ENCODE data around the gene HECTD1.
"Not testable (repeated sequence)": the region's sequence is repeated elsewhere in the genome, so short reads cannot be mapped to it uniquely, and the experiment has no call there.

The HECTD1 gene

GRCh38 chr14:31192544-31192943, 15.0 kb downstream of the HECTD1 start:
- DNase-seq: not testable (repeated sequence)

DNA sequence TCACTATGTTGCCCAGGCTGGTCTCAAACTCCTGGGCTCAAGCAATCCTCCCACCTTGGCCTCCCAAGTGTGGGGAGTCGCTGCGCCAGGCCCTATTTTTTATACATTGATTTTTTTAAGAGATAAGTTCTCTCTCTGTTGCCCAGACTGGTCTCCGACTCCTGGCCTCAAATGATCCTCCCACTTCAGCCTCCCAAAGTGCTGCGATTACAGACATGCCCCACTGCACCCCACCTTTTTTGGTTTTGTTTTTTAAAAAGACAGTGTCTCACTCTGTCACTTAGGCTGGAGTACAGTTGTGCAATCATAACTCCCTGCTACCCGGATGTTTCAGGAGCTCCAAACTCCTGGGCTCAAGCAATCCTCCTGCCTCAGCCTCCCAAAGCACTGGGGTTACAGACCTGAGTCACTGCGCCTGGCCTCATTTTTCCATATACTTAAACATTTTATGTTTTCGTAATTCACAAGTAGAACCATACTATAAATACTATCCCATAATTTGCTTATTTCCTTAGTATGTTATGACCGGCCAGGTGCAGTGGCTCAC, 16.8 kb downstream of the HECTD1 start:
- DNase-seq: no peak

DNA sequence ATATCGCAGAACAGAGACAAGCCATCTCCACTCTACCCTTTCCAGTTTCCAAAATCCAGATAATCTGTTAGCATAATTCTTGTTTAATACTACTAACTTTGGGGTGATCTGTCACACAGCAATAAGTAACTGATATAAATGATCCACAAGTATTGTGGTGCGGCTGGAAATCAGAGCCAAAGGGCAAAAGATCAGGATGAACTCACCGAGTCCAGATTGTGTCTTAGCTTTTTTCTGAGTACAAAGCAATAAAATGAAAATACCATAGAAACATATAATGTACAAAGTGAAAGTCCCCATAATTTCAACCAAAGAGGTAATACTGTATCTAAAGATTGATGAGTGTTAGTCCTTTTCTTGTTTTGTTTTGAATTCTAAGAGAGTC, 17.4 kb downstream of the HECTD1 start:
- DNase-seq: no peak

GRCh38 chr14:31189346-31190218, 18.0 kb downstream of the HECTD1 start:
- no peak for DNase-seq

GRCh38 chr14:31188744-31189143, 18.8 kb downstream of the HECTD1 start:
- no peak for DNase-seq

DNA sequence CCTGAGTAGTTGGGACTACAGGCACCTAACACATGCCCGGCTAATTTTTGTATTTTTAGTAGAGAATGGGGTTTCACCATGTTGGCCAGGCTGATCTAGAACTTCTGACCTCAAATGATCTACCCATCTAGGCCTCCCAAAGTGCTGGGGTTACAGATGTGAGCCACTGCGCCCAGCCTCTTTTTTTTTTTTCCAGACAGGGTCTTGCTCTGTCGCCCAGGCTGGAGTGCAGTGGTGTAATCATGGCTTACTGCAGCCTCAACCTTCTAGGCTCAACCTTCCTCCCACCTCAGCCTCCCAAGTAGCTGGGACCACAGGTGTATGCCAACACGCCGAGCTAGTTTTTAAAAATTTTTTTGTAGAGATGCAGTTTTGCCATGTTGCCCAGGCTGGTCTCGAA, 25.6 kb downstream of the HECTD1 start:
- not testable (repeated sequence) for DNase-seq

DNA sequence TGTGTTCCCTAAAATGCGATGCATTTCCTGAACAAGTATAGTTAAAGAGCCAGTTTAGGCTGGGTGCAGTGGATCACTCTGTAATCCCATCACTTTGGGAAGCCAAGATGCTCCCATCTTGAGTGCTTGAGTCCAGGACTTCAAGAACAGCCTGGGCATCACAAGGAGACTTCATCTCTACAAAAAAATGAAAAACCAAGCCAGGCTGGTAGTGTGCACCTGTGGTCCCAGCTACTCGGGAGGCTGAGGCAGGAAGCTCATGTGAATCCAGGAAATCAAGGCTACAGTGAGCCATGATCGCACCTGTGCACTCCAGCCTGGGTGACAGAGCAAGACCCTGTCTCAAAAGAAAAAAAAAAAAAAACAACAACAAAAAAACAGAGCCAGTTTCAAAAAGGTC, 26.3 kb downstream of the HECTD1 start:
- DNase-seq: no peak

GRCh38 chr14:31180299-31181051, 27.1 kb downstream of the HECTD1 start:
- DNase-seq: no peak

DNA sequence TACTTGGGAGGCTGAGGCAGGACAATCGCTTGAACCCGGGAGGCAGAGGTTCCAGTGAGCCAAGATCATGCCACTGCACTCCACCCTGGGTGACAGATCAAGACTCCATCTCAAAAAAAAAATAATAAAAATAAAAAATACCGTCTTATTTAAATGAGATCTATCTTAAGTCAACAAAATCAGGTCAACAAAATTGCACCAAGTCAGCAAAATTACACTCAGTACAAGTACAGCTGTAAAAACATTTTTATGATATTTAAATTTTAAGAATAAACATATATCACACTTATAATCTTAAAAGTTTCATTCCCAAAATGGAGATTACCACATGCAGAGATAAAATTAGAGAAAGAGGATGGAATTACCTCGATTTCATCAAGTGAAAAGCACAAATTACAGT, 33.2 kb downstream of the HECTD1 start:
- no peak for DNase-seq

DNA sequence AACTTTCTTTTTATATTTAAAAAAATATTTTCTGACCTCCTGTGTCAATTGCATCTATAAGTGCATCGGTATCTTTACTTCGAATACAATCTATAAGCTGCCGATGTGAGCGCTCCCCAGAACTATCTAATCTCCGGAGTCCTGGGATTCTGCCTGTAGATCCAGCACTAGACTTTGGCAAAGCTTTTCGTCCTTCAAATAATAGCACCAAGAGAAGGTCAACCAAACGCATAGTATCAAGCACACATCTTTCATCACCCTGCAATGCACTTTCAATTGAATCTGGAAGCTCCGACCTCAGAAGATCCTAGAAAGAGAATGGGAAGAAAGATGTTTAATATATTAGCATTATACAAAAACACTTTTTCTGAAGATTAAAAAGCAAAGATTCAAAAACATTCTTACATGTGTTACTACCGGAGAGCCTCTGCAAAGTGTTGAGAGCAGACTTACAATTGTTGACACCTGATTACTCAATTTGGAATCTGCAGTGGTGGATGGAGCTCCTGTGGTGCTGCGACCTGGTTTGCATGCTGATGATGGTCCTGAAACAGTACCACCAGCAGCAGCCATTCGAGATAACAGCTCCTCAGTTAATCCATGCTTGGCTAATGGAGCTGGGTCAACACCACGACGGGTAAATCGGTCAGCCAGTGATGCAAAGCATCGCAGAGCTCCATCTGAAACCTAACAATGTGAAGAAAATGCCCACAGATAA, 34.3 kb downstream of the HECTD1 start:
- DNase-seq: no peak

DNA sequence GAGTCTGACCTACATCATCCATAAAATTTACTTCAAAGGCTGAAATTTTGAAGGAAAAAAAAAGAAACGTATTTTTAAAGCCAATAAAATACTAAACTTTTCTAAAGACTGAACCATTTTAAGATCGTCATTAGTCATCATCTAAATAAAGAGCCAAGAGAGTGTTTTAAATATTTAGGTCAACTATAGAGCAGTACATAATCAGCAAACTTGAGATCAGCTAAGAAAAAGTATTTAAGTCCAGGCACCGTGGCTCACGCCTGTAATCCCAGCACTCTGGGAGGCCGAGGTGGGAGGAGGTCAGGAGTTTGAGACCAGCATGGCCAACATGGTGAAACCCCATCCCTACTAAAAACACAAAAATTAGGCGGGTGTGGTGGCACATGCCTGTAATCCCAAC, 35.5 kb downstream of the HECTD1 start:
- DNase-seq: no peak

GRCh38 chr14:31170411-31170810, 37.2 kb downstream of the HECTD1 start:
- DNase-seq: no peak

- no peak for DNase-seq
Measured at GRCh38 chr14:31169877-31170276, 37.7 kb downstream of the HECTD1 start.

DNA sequence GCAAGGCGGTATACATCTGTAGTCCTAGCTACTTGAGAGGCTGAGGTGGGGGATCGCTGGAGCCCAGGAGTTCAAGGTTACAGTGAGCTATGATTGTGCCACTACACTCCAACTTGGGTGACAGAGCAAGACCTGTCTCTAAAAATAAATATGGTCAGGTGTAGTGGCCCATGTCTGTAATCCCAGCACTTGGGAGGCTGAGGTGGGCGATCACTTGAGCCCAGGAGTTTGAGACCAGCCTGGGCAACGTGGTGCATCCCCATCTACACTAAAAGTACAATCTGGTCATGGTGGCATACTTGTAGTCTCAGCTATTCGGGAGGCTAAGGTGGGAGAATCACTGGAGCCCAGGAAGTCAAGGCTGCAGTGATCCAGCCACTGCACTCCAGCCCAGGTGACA, 40.6 kb downstream of the HECTD1 start:
- DNase-seq: no peak

GRCh38 chr14:31166271-31166561, 41.4 kb downstream of the HECTD1 start:
- no peak for DNase-seq

- no peak for DNase-seq
Measured at GRCh38 chr14:31164115-31164514, 43.5 kb downstream of the HECTD1 start.

- DNase-seq: no peak
Measured at GRCh38 chr14:31162910-31163649, 44.5 kb downstream of the HECTD1 start.

GRCh38 chr14:31161274-31161673, 46.3 kb downstream of the HECTD1 start:
- no peak for DNase-seq

GRCh38 chr14:31159682-31160296, 47.8 kb downstream of the HECTD1 start:
- DNase-seq: no peak

GRCh38 chr14:31154956-31155355, 52.6 kb downstream of the HECTD1 start:
- no peak for DNase-seq

GRCh38 chr14:31142455-31143087, 65.0 kb downstream of the HECTD1 start:
- DNase-seq: no peak

Measured in NCI-H345 (cell line).